Ovary (tissue), 3 donors: ENCODE data around the gene TRMT10B.

Experiments
- EP300 ChIP-seq: sonication (generic); formaldehyde crosslinking; IDR thresholded peaks from one replicate; pipeline ENCODE4 v1.6.1; 2017; ENCODE audit warnings: antibody characterized with exemption
- TF ChIP-seq, protein P1 (sequence below), 3 donors: fragments of 450-650 bp in 2 of 3; fragments of 200-600 bp in 1 of 3; IDR thresholded peaks; one replicate each; pipeline versions ENCODE4 v1.5.1 to v1.8.0; 2016 to 2022; ENCODE audit warnings: antibody characterized with exemption in 3 of 3, mild to moderate bottlenecking in 1 of 3
- donor health status: DM: no; HTN: no; CAD: no.

DNA sequence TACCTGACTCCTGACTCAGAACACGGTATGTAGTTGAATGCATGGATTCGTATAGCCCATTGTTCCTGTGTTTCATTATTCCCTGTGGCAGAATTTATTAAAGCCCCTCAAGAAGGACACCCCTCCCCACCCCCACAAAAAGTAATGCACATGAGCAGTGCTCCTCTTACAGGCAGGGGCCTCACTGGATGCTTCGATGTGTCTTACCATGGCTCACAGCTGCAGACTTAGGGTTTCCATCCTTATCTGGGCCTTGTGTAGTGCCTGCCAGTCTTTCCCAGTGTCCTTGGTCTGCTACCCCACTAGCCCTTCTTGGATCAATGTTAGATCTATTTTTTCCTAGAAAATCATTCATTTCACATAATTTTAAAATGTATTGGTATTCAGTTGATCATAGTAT is 16.4 kb downstream of the TRMT10B start:
- TF ChIP-seq, protein P1, sequence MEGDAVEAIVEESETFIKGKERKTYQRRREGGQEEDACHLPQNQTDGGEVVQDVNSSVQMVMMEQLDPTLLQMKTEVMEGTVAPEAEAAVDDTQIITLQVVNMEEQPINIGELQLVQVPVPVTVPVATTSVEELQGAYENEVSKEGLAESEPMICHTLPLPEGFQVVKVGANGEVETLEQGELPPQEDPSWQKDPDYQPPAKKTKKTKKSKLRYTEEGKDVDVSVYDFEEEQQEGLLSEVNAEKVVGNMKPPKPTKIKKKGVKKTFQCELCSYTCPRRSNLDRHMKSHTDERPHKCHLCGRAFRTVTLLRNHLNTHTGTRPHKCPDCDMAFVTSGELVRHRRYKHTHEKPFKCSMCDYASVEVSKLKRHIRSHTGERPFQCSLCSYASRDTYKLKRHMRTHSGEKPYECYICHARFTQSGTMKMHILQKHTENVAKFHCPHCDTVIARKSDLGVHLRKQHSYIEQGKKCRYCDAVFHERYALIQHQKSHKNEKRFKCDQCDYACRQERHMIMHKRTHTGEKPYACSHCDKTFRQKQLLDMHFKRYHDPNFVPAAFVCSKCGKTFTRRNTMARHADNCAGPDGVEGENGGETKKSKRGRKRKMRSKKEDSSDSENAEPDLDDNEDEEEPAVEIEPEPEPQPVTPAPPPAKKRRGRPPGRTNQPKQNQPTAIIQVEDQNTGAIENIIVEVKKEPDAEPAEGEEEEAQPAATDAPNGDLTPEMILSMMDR (IDR thresholded peaks at IDR 0.05) = no peak
- TF ChIP-seq EP300 = no peak
